Gastrocnemius medialis (tissue), 4 donors: Measurements from ENCODE around the gene NDNF. TPM values are rescaled to one million over a fixed set of nuclear protein-coding genes. Genes with fewer than 3 reads are reported as not detected.
A peak's percentile ranks its signal among the peaks of the same experiment; 100 is the strongest.

Source experiments
- ATAC-seq, 2 donors: fragments of 150-250 bp; one replicate each; pipeline ENCODE4 v1.9.1; 2016
- DNase-seq, 2 donors: peaks; one replicate each; pipeline ENCODE4 v3.0.0-alpha.2; 2019
- H3K27ac ChIP-seq, 4 donors: fragments of 200-600 bp; sonication (generic); 1 replicate in 1 of 4; 2 replicates in 3 of 4; pipeline ENCODE4 v1.5.1; 2016 to 2018; ENCODE audit warnings: mild to moderate bottlenecking in 2 of 4, moderate library complexity in 1 of 4
- H3K27me3 ChIP-seq, 3 donors: fragments of 200-600 bp; sonication (generic) in 2 of 3; 1 replicate in 1 of 3; 2 replicates in 2 of 3; pipeline versions ENCODE4 v1.5.1 to v1.6.0; 2016 to 2019; ENCODE audit warnings: mild to moderate bottlenecking in 1 of 3, moderate library complexity in 1 of 3
- H3K36me3 ChIP-seq, 2 donors: fragments of 200-600 bp; sonication (generic) in 1 of 2; one replicate each; pipeline ENCODE4 v1.5.1; 2017 to 2018
- H3K4me1 ChIP-seq, 2 donors: fragments of 200-600 bp; sonication (generic) in 1 of 2; one replicate each; pipeline ENCODE4 v1.5.1; 2016 to 2017; ENCODE audit warnings: mild to moderate bottlenecking in 2 of 2
- H3K4me3 ChIP-seq, 4 donors: fragments of 200-600 bp; sonication (generic) in 3 of 4; 1 replicate in 1 of 4; 2 replicates in 3 of 4; pipeline ENCODE4 v1.5.1; 2016 to 2019; ENCODE audit warnings: mild to moderate bottlenecking in 2 of 4
- H3K9me3 ChIP-seq, 3 donors: fragments of 200-600 bp; sonication (generic) in 2 of 3; 1 replicate in 1 of 3; 2 replicates in 2 of 3; pipeline ENCODE4 v1.5.1; 2016 to 2019
- CTCF ChIP-seq, 5 experiments: fragments of 450-650 bp in 3 of 5; fragments of 200-600 bp in 2 of 5; sonication (generic) in 2 of 5; IDR thresholded peaks in 4 of 5; conservative IDR thresholded peaks in 1 of 5; 1 replicate in 4 of 5; 2 replicates in 1 of 5; pipeline ENCODE4 v1.5.1; 2016 to 2019; ENCODE audit warnings: antibody characterized with exemption in 5 of 5, mild to moderate bottlenecking in 3 of 5, moderate library complexity in 3 of 5
- POLR2A ChIP-seq, 2 donors: fragments of 450-650 bp; IDR thresholded peaks; one replicate each; pipeline ENCODE4 v1.6.1; 2017; ENCODE audit warnings: antibody characterized with exemption in 2 of 2, mild to moderate bottlenecking in 2 of 2, moderate library complexity in 2 of 2
- in situ Hi-C, 4 donors: fragments of 200-750 bp; cut with MboI; loops; one replicate each; pipeline versions ENCODE4 v1.15.0 to v1.8.0; 2017; ENCODE audit warnings: low sequenced_read_pairs in 4 of 4
- intact Hi-C: fragments of 100-400 bp; cut with DNase I; formaldehyde crosslinking; loops from one replicate; pipeline ENCODE4 v1.15.1; 2023; ENCODE audit warnings: low total_unique reads
- total RNA-seq, 4 donors: library from RNA; depleted of rRNA; stranded (reverse); fragments of >200 nt; gene quantifications; one replicate each; pipeline versions ENCODE4 v1.1.0 to v1.2.3, GENCODE V29; 2016

The NDNF gene
- total RNA-seq, 4 donors from 2014 or later = 2.6 to 8.1 (median 4.5) TPM

GRCh38 chr4:121098266-121098665, 25.9 kb upstream of the NDNF start:
- H3K36me3 ChIP-seq = no peaks in the 10 kb centered on the region
- intact Hi-C loops (loop anchor here (5.0 to 10.0 kb wide), 2 partner anchors 73 to 381 kb away; no protein-coding TSS in a partner anchor), in situ Hi-C loops (loop anchor here in 1 of 4 donors (5.0 kb wide), 1 partner anchor 936 kb away; no protein-coding TSS in a partner anchor)
- no peak overlapping the region for H3K27ac ChIP-seq
- no peak for TF ChIP-seq CTCF (IDR thresholded peaks at IDR 0.05 in 4 of 5, conservative IDR thresholded peaks at IDR 0.05 in 1 of 5)
- no peak for TF ChIP-seq POLR2A (IDR thresholded peaks at IDR 0.05)
- no peaks in the 10 kb centered on the region for H3K9me3 ChIP-seq
- ATAC-seq (no peak), DNase-seq (no peak)
- H3K4me3 ChIP-seq = no peak overlapping the region
- H3K27me3 ChIP-seq = peaks cover 0 to 2% (median 0%) of the 10 kb centered on the region in 3 donors
- H3K4me1 ChIP-seq = no peaks in the 10 kb centered on the region

DNA sequence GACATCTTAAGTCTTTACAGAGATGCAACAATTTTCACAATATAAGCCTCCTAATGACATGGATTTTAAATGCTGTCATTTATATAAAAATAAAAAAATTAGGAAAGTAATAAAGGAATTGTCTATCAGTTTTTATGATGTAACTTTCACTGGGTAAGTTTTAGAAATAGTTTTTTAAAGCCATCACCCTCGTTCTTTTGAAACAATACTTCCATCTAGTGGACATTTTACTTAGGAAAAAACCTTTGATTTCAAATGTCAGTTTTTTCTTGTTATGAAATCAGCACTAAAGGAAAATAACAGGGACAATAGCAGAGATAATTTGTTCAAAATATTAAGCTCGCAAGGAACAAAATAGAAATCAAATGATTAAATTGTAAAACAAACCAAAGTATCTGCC, 24.3 kb upstream of the NDNF start:
- H3K4me1 ChIP-seq = no peaks in the 10 kb centered on the region
- no peaks in the 10 kb centered on the region for H3K9me3 ChIP-seq
- H3K27ac ChIP-seq = no peak overlapping the region
- H3K27me3 ChIP-seq = no peaks in the 10 kb centered on the region
- intact Hi-C loops (loop anchor here (2.0 to 10.0 kb wide), 3 partner anchors 72 to 940 kb away; no protein-coding TSS in a partner anchor), in situ Hi-C loops (loop anchor here in 1 of 4 donors (5.0 kb wide), 1 partner anchor 934 kb away; no protein-coding TSS in a partner anchor)
- no peaks in the 10 kb centered on the region for H3K36me3 ChIP-seq
- ATAC-seq (no peak), DNase-seq (no peak)
- H3K4me3 ChIP-seq = no peak overlapping the region
- TF ChIP-seq POLR2A (IDR thresholded peaks at IDR 0.05) (no peak), CTCF (IDR thresholded peaks at IDR 0.05 in 4 of 5, conservative IDR thresholded peaks at IDR 0.05 in 1 of 5) (peak in 4 of 5 experiments; percentile 11 to 62 (median 50))

DNA sequence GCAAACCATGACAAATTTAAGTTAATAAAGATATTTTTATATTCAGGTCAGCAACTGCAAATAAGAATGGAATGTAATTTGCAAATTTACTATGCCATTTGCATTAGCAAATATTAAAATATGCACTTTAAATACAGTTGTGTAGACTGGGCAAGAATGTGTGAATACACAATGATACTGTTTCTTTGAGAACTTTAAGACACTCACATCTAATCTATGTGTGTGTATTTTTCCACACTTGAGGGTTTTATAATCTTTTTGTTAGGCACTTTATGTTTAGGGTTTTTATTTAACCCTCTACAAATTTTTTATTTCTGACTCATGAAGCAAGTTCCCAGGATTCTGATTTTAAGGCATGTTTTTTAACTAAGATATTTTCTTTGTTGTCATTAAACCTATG, 23.9 kb upstream of the NDNF start:
- intact Hi-C loops (loop anchor here (2.0 to 10.0 kb wide), 3 partner anchors 71 to 939 kb away; no protein-coding TSS in a partner anchor), in situ Hi-C loops (loop anchor here in 1 of 4 donors (5.0 kb wide), 1 partner anchor 934 kb away; no protein-coding TSS in a partner anchor)
- ATAC-seq (no peak), DNase-seq (no peak)
- no peaks in the 10 kb centered on the region for H3K36me3 ChIP-seq
- H3K9me3 ChIP-seq = no peaks in the 10 kb centered on the region
- no peaks in the 10 kb centered on the region for H3K27me3 ChIP-seq
- TF ChIP-seq POLR2A (IDR thresholded peaks at IDR 0.05) (no peak), CTCF (IDR thresholded peaks at IDR 0.05 in 4 of 5, conservative IDR thresholded peaks at IDR 0.05 in 1 of 5) (no peak)
- no peak overlapping the region for H3K4me3 ChIP-seq
- no peaks in the 10 kb centered on the region for H3K4me1 ChIP-seq
- no peak overlapping the region for H3K27ac ChIP-seq

DNA sequence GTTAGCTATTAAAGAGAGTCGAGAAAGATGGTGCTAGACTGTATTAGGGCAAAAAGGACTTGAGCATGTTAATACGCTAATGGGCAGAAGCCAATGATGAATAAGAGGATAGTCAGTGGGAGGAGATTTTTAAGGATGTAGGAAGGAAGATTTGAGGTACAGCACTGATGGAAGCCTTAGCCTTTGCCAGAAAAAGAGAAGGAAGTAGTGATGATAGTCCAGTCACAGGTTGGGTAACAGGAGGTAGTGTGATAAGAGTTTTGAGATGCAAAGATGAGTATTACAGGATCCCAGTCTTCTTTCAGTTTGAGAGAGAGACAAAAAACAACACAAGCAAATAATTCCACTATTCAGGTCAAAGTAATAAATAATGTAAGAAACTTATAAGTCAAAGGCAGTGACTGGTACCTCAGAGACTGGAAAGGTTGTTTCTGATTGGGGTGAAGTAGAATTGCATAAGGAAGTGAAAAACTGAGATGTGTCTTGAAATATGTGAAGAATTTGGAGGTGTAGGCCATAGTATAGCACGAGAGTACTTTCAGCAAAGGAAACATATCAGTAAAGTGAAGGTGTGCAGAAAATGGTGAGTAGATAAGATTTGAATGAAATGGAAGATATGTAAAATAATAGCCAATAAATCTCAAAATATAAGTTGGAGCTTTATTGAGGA, 22.1 kb upstream of the NDNF start:
- in situ Hi-C loops = no loop called here
- Histone ChIP-seq H3K36me3 (no peaks in the 10 kb centered on the region), H3K4me1 (no peaks in the 10 kb centered on the region), H3K27me3 (no peaks in the 10 kb centered on the region), H3K27ac (no peak overlapping the region), H3K9me3 (no peaks in the 10 kb centered on the region), H3K4me3 (no peak overlapping the region)
- intact Hi-C loops = loop anchor here (10.0 kb wide), 1 partner anchor 70 kb away; no protein-coding TSS in a partner anchor
- ATAC-seq (no peak), DNase-seq (no peak)
- TF ChIP-seq CTCF (IDR thresholded peaks at IDR 0.05 in 4 of 5, conservative IDR thresholded peaks at IDR 0.05 in 1 of 5) (no peak), POLR2A (IDR thresholded peaks at IDR 0.05) (no peak)
